ENCODE measurements around the gene PDGFC. TPM values are rescaled to one million over a fixed set of nuclear protein-coding genes. Genes with fewer than 3 reads are reported as not detected.

PDGFC gene
- polyA plus RNA-seq, 1 donor: 82.7 TPM

- no peak for DNase-seq
Observed at GRCh38 chr4:156749426-156750403, 221.9 kb downstream of the PDGFC start.

GRCh38 chr4:156746111-156746510, 225.5 kb downstream of the PDGFC start:
- no peak for DNase-seq

- no peak for DNase-seq
Observed at GRCh38 chr4:156738766-156739165, 232.8 kb downstream of the PDGFC start.

GRCh38 chr4:156734965-156735895, 236.4 kb downstream of the PDGFC start:
- DNase-seq: no peak

GRCh38 chr4:156733582-156733981, 238.0 kb downstream of the PDGFC start:
- DNase-seq: no peak

- no peak for DNase-seq
Observed at GRCh38 chr4:156732634-156733033, 239.0 kb downstream of the PDGFC start.

- no peak for DNase-seq
Observed at GRCh38 chr4:156729416-156729815, 242.2 kb downstream of the PDGFC start.

GRCh38 chr4:156725257-156725656, 246.3 kb downstream of the PDGFC start:
- DNase-seq: no peak

GRCh38 chr4:156723951-156724668, 247.5 kb downstream of the PDGFC start:
- no peak for DNase-seq

- no peak for DNase-seq
Observed at GRCh38 chr4:156718226-156718625, 253.4 kb downstream of the PDGFC start.

GRCh38 chr4:156711193-156711590, 260.4 kb downstream of the PDGFC start:
- DNase-seq: no peak

Other genes with a start within 250 kb of the PDGFC start
- 16.5 TPM for gene GLRB, start 104.4 kb upstream of the PDGFC start, polyA plus RNA-seq (ENCODE audit: insufficient read length)
- gene GRIA2, start 248.9 kb upstream of the PDGFC start, polyA plus RNA-seq (ENCODE audit: insufficient read length): 2.4 TPM

Data from left kidney (tissue), 2 donors.